Measurements from ENCODE around the gene SOX15.

SOX15 gene

GRCh38 chr17:7572588-7573323, 17.1 kb downstream of the SOX15 start (continued):
- TF ChIP-seq ZNF501 (tag by site-specific recombination; IDR thresholded peaks at IDR 0.05) = peak; percentile 72
- TF ChIP-seq ZNF555 (tag by site-specific recombination; conservative IDR thresholded peaks at IDR 0.05) = no peak
- TF ChIP-seq ZNF292 (tag by site-specific recombination; IDR thresholded peaks at IDR 0.05; ENCODE audit: borderline replicate concordance, low read depth) = no peak
- peak; percentile 30; the same call in 1 of the 2 replicates for TF ChIP-seq REST (tag by site-specific recombination; IDR thresholded peaks at IDR 0.05)
- TF ChIP-seq ZNF707 (tag by site-specific recombination; IDR thresholded peaks at IDR 0.05) = no peak

GRCh38 chr17:7572338-7572587, 17.6 kb downstream of the SOX15 start:
- peak overlapping the region; percentile 80 for H3K27ac ChIP-seq (ENCODE audit: extremely low read depth, low read depth, low read length)
- H3K4me1 ChIP-seq (ENCODE audit: control insufficient read depth, insufficient read depth, low read length) = peaks cover 5% of the 10 kb centered on the region
- H3K4me3 ChIP-seq (ENCODE audit: low read depth, low read length) = peak overlapping the region; percentile 47
- no peaks in the 10 kb centered on the region for H3K9me3 ChIP-seq (ENCODE audit: control insufficient read depth, insufficient read depth, low read depth, low read length)
- peaks cover 63 to 81% of the 10 kb centered on the region in 2 experiments for H3K36me3 ChIP-seq (ENCODE audit: control insufficient read depth in 2 of 2, insufficient read depth in 1 of 2, low read length in 2 of 2)
- ChIA-PET CTCF (interaction anchor here (4.1 kb wide), 1 partner anchor 12 kb away, joined by 35 read pairs; the partner anchor contains the start of gene SENP3), POLR2A (interaction anchor here (0.6 to 8.2 kb wide), 10 partner anchors 11 to 360 kb away, joined by 3 to 98 read pairs (median 11); partner anchors contain the start of genes CNTROB, FXR2, MPDU1 and NEURL4)
- TF ChIP-seq ZNF138 (tag by site-specific recombination; IDR thresholded peaks at IDR 0.05; ENCODE audit: borderline replicate concordance) (no peak), ZNF112 (tag by site-specific recombination; IDR thresholded peaks at IDR 0.05) (no peak), ZNF600 (tag by site-specific recombination; IDR thresholded peaks at IDR 0.05) (no peak), ZNF704 (tag by site-specific recombination; IDR thresholded peaks at IDR 0.05) (no peak), GLIS2 (tag by site-specific recombination; IDR thresholded peaks at IDR 0.05) (peak; percentile 60), KLF16 (tag by site-specific recombination; IDR thresholded peaks at IDR 0.05) (no peak; the same call in 1 of the 2 replicates), ZNF354C (tag by site-specific recombination; IDR thresholded peaks at IDR 0.05; ENCODE audit: borderline replicate concordance, low read depth) (no peak), ZNF654 (tag by site-specific recombination; IDR thresholded peaks at IDR 0.05; ENCODE audit: low read depth) (no peak), ZNF792 (tag by site-specific recombination; IDR thresholded peaks at IDR 0.05) (no peak), ZNF560 (tag by site-specific recombination; IDR thresholded peaks at IDR 0.05; ENCODE audit: borderline replicate concordance) (no peak), ZBTB8A (tag by site-specific recombination; IDR thresholded peaks at IDR 0.05) (0 out of 2 replicates have a peak, but pooled peaks have one; percentile 25), SCRT2 (tag by site-specific recombination; IDR thresholded peaks at IDR 0.05) (no peak), ZNF157 (tag by site-specific recombination; IDR thresholded peaks at IDR 0.05) (no peak), ZBTB7A (tag by site-specific recombination; IDR thresholded peaks at IDR 0.05; ENCODE audit: low read depth) (no peak), ZNF747 (tag by site-specific recombination; IDR thresholded peaks at IDR 0.05) (no peak), ZNF658 (tag by site-specific recombination; IDR thresholded peaks at IDR 0.05) (no peak), ZNF501 (tag by site-specific recombination; IDR thresholded peaks at IDR 0.05) (no peak), KLF8 (tag by site-specific recombination; IDR thresholded peaks at IDR 0.05) (no peak), ZNF214 (tag by site-specific recombination; IDR thresholded peaks at IDR 0.05; ENCODE audit: borderline replicate concordance) (no peak), YY1 (tag by site-specific recombination; IDR thresholded peaks at IDR 0.05) (peak; percentile 93), ZNF521 (tag by site-specific recombination; IDR thresholded peaks at IDR 0.05) (no peak), ZNF548 (tag by site-specific recombination; IDR thresholded peaks at IDR 0.05) (no peak), ZFP41 (tag by site-specific recombination; IDR thresholded peaks at IDR 0.05; ENCODE audit: borderline replicate concordance) (no peak), SP7 (tag by site-specific recombination; IDR thresholded peaks at IDR 0.05) (no peak), ZNF175 (tag by site-specific recombination; IDR thresholded peaks at IDR 0.05) (no peak), TRIM28 (IDR thresholded peaks at IDR 0.05; ENCODE audit: borderline replicate concordance, low read length) (no peak)
- TF ChIP-seq, protein P1, sequence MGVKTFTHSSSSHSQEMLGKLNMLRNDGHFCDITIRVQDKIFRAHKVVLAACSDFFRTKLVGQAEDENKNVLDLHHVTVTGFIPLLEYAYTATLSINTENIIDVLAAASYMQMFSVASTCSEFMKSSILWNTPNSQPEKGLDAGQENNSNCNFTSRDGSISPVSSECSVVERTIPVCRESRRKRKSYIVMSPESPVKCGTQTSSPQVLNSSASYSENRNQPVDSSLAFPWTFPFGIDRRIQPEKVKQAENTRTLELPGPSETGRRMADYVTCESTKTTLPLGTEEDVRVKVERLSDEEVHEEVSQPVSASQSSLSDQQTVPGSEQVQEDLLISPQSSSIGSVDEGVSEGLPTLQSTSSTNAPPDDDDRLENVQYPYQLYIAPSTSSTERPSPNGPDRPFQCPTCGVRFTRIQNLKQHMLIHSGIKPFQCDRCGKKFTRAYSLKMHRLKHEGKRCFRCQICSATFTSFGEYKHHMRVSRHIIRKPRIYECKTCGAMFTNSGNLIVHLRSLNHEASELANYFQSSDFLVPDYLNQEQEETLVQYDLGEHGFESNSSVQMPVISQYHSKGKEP (tag by site-specific recombination; IDR thresholded peaks at IDR 0.05) = no peak
- TF ChIP-seq, protein P2, sequence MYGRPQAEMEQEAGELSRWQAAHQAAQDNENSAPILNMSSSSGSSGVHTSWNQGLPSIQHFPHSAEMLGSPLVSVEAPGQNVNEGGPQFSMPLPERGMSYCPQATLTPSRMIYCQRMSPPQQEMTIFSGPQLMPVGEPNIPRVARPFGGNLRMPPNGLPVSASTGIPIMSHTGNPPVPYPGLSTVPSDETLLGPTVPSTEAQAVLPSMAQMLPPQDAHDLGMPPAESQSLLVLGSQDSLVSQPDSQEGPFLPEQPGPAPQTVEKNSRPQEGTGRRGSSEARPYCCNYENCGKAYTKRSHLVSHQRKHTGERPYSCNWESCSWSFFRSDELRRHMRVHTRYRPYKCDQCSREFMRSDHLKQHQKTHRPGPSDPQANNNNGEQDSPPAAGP (tag by site-specific recombination; IDR thresholded peaks at IDR 0.05) = no peak
